ENCODE measurements around the gene KCNQ1. TPM values are rescaled to one million over a fixed set of nuclear protein-coding genes. Genes with fewer than 3 reads are reported as not detected.

The KCNQ1 gene
- total and polyA plus RNA-seq, 2 of the 13 experiments (the other 11 are each of a cell fraction or from before 2014, with no cell fraction given) = 0.02 to 0.08 TPM

DNA sequence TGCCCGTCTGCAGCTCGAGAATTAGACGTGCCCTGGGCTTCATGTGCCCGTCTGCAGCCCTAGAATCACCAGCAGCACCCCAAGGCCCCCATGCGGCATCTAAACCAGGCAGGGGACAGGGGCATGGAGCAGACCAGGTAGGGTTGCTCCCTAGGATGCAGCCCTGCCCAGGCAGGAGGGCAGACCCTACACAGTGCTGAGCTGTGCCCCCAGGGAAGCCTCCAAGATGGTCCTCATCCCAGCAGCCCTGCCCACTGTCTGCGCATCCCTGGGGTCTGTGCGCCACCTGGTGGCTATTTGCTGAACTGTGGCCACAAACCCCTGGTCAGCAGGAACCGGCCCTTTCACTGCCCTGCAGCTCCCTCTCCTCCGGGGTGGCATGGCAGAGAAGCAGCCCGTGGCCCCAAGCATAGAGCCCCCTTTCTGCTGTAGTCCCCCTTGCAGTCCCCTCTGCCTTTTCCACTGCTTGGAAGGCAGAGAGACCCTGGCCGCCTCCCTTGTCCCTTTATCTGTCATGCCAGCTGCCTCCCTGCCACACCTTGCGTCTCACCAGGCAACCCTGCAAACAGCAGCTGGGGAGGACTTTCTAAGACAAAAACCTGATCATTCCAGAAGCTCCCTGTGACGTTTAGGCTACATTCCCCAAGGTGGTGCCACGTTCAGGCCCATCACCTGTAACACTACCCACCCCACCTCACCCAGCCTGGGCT lies 86.6 kb downstream of the KCNQ1 start (continued):
- TF ChIP-seq MAFK (conservative IDR thresholded peaks at IDR 0.05 in 1 of 2, IDR thresholded peaks at IDR 0.05 in 1 of 2; ENCODE audit: low read length in 2 of 2) = peak; percentile 19 to 39
- TF ChIP-seq, protein P1, sequence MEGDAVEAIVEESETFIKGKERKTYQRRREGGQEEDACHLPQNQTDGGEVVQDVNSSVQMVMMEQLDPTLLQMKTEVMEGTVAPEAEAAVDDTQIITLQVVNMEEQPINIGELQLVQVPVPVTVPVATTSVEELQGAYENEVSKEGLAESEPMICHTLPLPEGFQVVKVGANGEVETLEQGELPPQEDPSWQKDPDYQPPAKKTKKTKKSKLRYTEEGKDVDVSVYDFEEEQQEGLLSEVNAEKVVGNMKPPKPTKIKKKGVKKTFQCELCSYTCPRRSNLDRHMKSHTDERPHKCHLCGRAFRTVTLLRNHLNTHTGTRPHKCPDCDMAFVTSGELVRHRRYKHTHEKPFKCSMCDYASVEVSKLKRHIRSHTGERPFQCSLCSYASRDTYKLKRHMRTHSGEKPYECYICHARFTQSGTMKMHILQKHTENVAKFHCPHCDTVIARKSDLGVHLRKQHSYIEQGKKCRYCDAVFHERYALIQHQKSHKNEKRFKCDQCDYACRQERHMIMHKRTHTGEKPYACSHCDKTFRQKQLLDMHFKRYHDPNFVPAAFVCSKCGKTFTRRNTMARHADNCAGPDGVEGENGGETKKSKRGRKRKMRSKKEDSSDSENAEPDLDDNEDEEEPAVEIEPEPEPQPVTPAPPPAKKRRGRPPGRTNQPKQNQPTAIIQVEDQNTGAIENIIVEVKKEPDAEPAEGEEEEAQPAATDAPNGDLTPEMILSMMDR (CRISPR knock-in tag; IDR thresholded peaks at IDR 0.05) = peak; percentile 98
- TF ChIP-seq, protein P2, sequence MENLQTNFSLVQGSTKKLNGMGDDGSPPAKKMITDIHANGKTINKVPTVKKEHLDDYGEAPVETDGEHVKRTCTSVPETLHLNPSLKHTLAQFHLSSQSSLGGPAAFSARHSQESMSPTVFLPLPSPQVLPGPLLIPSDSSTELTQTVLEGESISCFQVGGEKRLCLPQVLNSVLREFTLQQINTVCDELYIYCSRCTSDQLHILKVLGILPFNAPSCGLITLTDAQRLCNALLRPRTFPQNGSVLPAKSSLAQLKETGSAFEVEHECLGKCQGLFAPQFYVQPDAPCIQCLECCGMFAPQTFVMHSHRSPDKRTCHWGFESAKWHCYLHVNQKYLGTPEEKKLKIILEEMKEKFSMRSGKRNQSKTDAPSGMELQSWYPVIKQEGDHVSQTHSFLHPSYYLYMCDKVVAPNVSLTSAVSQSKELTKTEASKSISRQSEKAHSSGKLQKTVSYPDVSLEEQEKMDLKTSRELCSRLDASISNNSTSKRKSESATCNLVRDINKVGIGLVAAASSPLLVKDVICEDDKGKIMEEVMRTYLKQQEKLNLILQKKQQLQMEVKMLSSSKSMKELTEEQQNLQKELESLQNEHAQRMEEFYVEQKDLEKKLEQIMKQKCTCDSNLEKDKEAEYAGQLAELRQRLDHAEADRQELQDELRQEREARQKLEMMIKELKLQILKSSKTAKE (CRISPR knock-in tag; IDR thresholded peaks at IDR 0.05; ENCODE audit: borderline replicate concordance) = no peak
- no peak for TF ChIP-seq FIP1L1 (IDR thresholded peaks at IDR 0.05; ENCODE audit: borderline replicate concordance, insufficient read depth, low read depth, low read length)
- TF ChIP-seq, protein P3, sequence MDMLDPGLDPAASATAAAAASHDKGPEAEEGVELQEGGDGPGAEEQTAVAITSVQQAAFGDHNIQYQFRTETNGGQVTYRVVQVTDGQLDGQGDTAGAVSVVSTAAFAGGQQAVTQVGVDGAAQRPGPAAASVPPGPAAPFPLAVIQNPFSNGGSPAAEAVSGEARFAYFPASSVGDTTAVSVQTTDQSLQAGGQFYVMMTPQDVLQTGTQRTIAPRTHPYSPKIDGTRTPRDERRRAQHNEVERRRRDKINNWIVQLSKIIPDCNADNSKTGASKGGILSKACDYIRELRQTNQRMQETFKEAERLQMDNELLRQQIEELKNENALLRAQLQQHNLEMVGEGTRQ (IDR thresholded peaks at IDR 0.05; ENCODE audit: low read depth, low read length) = no peak
- TF ChIP-seq, protein P3 (CRISPR knock-in tag; IDR thresholded peaks at IDR 0.05; ENCODE audit: borderline replicate concordance) = no peak
- peak; percentile 90 for TF ChIP-seq SMC3 (IDR thresholded peaks at IDR 0.05; ENCODE audit: low read length)
- 0 out of 2 replicates have a peak, but pooled peaks have one; percentile 40 for TF ChIP-seq ZNF232 (CRISPR knock-in tag; IDR thresholded peaks at IDR 0.05; ENCODE audit: borderline replicate concordance)
- TF ChIP-seq, protein P4, sequence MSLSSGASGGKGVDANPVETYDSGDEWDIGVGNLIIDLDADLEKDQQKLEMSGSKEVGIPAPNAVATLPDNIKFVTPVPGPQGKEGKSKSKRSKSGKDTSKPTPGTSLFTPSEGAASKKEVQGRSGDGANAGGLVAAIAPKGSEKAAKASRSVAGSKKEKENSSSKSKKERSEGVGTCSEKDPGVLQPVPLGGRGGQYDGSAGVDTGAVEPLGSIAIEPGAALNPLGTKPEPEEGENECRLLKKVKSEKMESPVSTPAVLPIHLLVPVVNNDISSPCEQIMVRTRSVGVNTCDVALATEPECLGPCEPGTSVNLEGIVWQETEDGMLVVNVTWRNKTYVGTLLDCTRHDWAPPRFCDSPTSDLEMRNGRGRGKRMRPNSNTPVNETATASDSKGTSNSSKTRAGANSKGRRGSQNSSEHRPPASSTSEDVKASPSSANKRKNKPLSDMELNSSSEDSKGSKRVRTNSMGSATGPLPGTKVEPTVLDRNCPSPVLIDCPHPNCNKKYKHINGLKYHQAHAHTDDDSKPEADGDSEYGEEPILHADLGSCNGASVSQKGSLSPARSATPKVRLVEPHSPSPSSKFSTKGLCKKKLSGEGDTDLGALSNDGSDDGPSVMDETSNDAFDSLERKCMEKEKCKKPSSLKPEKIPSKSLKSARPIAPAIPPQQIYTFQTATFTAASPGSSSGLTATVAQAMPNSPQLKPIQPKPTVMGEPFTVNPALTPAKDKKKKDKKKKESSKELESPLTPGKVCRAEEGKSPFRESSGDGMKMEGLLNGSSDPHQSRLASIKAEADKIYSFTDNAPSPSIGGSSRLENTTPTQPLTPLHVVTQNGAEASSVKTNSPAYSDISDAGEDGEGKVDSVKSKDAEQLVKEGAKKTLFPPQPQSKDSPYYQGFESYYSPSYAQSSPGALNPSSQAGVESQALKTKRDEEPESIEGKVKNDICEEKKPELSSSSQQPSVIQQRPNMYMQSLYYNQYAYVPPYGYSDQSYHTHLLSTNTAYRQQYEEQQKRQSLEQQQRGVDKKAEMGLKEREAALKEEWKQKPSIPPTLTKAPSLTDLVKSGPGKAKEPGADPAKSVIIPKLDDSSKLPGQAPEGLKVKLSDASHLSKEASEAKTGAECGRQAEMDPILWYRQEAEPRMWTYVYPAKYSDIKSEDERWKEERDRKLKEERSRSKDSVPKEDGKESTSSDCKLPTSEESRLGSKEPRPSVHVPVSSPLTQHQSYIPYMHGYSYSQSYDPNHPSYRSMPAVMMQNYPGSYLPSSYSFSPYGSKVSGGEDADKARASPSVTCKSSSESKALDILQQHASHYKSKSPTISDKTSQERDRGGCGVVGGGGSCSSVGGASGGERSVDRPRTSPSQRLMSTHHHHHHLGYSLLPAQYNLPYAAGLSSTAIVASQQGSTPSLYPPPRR (CRISPR knock-in tag; IDR thresholded peaks at IDR 0.05; ENCODE audit: borderline replicate concordance) = no peak
- TF ChIP-seq, protein P5, sequence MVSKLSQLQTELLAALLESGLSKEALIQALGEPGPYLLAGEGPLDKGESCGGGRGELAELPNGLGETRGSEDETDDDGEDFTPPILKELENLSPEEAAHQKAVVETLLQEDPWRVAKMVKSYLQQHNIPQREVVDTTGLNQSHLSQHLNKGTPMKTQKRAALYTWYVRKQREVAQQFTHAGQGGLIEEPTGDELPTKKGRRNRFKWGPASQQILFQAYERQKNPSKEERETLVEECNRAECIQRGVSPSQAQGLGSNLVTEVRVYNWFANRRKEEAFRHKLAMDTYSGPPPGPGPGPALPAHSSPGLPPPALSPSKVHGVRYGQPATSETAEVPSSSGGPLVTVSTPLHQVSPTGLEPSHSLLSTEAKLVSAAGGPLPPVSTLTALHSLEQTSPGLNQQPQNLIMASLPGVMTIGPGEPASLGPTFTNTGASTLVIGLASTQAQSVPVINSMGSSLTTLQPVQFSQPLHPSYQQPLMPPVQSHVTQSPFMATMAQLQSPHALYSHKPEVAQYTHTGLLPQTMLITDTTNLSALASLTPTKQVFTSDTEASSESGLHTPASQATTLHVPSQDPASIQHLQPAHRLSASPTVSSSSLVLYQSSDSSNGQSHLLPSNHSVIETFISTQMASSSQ (IDR thresholded peaks at IDR 0.05; ENCODE audit: low read depth) = no peak
- TF ChIP-seq, protein P5 (CRISPR knock-in tag; IDR thresholded peaks at IDR 0.05; ENCODE audit: borderline replicate concordance) = no peak
- TF ChIP-seq ZNF777 (CRISPR knock-in tag; IDR thresholded peaks at IDR 0.05) = no peak

All from HepG2 (cell line).